Measurements from ENCODE around the gene TAF11.
"Not testable (repeated sequence)": the region's sequence is repeated elsewhere in the genome, so short reads cannot be mapped to it uniquely, and the experiment has no call there.

TAF11 gene, protein sequence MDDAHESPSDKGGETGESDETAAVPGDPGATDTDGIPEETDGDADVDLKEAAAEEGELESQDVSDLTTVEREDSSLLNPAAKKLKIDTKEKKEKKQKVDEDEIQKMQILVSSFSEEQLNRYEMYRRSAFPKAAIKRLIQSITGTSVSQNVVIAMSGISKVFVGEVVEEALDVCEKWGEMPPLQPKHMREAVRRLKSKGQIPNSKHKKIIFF

DNA sequence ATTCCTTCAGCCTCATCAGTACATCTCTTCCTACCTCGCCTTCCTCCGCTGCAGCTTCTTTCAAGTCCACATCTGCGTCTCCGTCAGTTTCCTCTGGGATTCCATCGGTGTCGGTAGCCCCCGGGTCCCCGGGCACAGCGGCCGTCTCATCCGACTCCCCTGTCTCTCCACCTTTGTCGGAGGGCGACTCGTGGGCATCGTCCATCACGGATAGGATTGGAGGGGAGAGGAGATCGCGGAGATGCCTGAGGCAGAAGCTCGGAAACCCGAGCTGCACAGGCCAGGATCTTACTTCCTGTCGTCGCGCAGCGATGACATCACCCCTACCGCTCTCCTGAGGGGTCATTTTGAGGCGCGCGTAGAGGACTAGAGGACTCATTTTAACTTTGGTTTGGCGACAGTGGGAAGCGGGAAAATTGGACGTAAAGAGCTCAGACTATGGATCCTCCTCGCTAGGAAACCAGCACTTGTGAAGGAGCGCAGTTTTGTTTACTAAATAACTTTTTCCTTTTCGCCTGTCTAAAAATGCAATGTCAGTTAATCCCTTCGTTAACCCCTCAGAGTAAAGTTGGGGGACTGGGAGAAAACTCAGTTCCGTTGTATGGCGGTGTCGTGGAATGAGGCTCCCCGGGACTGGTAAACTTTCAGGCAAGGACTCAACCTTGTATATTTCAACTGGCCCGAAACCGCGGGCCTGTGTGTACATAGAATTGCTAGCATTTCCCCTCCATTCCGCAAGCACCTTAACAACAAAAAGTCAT, at the start of gene TAF11:
Gene TAF11, minus strand, starts transcription at position 290 of the 761 bp plus-strand sequence. Its CDS starts 85 bp downstream, at position 205.
- peak; percentile 87 to 88 for DNase-seq

DNA sequence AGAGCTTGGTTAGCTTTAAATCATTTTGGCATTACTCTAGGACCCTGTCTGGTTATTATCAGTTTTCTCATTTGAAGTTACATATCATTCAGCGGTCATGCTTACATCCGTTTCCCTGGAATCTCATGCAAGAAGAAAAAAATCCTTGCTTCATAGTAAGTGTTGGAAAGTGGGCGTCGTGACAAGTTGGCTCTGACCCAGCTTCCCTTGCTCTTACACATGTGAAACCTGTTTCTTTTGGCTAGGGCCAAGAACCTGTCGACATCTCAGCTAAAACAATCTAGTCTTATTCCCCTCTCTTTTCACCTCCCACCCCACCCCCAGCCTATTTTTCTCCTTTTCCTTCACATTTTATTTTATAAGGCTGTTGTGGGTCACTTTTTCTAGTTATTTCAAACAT, 46.7 kb upstream of the TAF11 start:
- DNase-seq: no peak

DNA sequence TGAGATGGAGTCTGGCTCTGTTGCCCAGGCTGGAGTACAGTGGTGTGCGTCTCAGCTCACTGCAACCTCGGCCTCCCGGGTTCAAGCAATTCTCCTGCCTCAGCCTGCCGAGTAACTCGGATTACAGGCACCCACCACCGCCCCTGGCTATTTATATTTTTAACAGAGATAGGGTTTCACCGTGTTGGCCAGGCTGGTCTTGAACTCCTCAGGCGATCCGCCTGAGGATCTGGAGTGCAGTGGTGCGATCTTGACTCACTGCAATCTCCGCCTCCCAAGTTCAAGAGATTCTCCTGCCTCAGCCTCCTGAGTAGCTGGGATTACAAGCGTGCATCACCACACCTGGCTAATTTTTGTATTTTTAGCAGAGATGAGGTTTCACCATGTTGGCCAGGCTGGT, 44.4 kb upstream of the TAF11 start:
- not testable (repeated sequence) for DNase-seq

DNA sequence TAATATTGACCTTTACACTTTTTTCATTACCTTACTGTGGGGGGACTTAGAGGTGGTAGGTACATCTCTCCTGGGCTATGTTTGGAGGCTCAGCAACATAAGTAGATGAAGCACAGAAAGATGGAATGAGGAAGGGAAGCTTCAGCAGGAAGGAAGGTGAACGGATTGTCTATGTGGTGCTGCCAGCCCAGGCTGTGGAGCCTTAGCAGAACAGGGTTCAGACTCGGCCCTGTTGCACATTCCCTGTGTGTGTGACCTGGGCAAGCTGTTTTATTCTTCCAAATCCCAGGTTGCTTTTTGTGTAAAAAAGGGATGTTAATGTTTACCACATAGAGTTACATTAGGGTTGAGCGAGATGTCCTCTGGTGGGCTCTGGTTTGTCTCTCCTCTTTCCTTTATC, 42.4 kb upstream of the TAF11 start:
- DNase-seq: no peak

DNA sequence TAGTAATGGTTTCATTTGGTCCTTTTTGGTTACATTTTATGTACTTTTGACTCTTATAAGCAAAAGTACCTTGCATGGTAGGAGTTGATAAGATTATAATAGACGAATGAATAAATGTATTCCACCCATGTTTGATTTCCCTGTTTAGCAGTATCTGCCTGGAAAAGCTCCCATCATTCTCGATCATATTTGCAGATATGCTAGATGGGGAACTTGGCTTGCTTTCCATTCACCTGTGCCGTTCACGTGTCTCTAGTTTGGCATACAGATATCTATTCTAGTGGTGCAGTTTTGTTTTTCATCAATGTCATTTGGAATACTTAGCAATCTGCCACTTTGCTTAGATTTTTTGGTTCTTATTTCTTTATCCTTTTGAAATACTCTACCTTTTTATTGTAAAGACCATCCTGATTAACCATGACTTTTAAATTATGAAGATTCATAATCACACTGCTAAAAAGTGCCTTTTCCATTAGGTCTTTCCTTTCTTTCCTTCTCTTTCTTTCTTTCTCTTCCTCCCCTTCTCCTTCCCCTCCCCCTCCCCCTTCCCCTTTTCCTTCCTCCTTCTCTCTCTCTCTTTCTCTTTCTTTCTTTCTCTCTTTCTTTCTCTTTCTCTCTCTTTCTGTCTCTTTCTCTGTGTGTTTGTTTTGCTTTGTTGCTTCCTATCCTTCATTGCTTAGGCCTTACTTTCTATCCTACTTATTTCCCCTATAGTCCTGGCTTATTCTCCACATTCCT, 41.6 kb upstream of the TAF11 start:
- no peak for DNase-seq

DNA sequence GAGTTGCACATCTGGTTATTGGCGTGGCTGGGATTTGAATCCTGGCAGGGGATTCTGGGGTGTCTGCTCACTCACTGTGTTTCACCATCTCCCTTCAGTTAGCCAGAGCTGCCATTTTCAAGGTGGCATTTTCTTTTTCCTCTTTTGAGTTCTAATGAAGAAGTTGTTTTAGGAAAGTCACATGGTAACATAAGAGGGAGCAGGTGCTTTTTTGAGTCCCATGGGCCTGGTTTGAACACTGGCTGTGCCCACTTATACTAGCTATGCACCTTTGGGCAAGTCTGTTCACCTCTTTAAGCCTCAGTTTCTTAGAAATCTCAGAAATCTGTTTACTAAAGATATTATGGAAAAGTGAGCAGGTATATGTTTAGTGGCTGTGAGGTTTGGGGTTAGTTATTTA, 40.9 kb upstream of the TAF11 start:
- no peak for DNase-seq

DNA sequence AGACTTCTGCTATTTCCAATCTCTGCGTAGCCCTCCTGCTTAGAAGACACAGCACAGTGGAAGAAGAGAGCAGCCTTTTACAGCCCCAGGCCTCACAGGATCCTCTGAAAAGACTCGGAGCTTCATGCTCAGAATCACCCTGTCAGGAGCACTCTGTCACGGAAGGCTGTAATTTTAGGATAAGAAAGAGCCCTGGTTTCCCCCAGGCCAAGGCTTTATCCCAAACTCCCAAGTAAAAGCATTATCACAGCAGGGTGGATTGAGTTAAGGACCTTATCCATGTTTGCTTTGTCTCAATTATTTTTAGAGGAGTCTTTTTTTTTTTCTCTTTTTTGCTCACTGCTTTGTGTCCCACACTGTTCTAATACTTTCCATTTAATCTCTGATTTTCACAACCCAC, 40.4 kb upstream of the TAF11 start:
- DNase-seq: no peak

DNA sequence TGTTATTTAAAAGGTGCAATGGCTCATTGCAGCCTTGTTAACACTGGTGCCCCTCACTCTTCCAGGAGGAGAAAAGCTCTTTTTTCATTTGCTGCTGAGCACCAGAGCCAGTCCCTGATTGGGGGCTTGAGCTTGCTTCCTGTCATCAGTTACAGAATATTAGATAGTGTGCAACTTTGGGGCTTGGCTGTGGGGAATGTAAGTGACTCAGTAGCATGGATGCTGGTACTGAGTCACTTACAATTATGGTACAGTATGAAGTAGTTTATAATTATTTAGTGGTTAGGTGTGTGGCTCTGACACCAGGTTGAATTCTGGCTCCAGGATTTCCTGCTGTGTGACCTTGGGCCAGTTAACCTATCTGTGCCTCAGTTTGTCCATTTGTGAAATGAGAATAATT, 38.8 kb upstream of the TAF11 start:
- no peak for DNase-seq

DNA sequence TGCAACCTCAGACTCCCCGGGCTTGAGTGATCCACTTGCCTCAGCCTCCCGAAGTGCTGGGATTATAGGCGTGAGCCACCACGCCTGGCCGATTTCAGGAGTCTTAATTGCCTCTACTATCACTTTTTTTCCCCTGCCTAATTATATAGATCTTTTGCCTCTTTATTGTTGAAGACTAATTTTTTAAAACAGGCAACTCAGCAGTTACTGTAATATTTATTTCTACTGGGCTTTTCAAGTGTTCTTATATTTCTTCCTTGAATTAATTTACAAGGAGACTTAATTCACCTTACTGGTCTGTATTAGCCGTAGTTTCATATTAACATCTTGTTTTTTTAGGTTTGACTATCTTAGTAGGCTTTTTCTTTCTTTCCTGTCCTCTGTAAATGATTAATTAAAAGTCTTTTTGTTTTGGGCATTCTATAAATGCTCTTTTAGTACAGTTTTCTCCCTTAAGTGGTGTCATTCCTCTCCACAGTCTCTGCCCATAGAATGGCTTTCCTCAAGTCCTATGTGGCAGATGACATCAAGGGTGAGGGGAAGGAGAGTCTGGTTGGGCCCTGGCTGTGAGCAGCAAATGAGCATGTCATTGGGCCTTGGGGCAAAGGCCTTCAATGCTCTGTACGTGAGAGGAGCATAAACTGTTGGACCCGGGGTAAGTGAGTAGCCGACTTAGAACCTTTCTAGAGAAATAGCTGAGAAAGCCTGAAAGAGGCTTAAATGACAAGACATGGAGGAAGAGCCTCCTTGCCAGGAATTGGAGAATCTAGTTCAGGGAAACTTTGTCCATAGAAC, 37.2 kb upstream of the TAF11 start:
- DNase-seq: no peak

DNA sequence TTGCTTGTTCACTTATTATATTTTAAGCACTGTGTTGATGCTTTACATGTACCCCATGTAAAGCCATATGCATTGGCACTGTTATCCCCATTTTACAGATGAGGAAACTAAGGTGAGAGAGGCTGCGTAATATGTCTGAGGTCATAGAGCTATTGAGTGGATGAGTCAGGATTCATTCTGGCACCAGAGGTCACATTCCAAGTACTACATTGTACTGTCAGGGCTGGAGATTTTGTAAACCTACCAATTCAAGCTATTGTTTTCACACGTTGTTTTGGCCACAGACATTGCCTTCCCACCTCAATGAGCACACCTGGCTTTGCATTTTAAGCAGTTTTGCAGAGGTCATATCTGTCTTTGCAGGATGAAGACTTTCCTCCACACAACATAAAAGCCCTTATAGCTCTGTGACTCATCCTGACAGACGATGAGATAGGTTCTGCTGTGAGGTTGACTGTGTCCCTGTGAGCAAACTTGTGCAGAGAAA, 34.4 kb upstream of the TAF11 start:
- DNase-seq: no peak

DNA sequence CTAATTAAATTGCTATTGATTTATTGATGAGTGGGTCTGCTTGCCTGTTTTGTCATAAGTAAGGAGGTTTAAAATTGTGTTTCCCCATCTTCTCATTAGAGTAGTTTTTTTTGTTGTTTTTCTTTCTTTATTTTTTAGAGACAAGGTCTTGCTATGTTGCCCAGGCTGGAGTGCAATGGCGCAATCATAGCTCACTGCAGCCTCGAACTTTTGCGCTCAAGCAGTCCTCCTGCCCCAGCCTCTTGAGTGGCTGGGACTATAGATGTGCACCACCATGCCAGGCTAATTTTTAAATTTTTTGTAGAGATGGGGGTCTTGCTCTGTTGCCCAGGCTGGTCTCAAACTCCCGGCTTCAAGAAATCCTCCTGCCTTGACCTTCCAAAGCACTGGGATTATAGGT, 32.3 kb upstream of the TAF11 start:
- DNase-seq: no peak

DNA sequence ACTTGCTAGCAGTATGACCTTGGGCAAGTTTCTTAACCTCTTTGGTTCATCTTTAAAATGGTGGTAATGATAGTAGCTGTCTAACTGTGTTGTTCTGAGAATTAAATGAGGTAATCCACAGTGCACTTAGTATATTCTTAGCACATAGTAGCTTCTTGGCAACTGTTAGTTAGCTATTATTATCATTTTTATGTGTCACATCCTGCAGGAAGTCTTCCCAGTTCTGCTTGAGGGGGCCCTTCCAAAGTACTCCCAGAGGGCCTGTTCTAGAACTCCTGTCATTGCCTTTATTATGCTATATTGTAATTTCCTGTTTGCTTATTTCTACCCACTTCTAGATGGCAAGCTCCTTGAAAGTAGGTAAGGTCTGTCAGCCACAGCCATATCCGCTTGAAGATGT, 31.8 kb upstream of the TAF11 start:
- DNase-seq: no peak

DNA sequence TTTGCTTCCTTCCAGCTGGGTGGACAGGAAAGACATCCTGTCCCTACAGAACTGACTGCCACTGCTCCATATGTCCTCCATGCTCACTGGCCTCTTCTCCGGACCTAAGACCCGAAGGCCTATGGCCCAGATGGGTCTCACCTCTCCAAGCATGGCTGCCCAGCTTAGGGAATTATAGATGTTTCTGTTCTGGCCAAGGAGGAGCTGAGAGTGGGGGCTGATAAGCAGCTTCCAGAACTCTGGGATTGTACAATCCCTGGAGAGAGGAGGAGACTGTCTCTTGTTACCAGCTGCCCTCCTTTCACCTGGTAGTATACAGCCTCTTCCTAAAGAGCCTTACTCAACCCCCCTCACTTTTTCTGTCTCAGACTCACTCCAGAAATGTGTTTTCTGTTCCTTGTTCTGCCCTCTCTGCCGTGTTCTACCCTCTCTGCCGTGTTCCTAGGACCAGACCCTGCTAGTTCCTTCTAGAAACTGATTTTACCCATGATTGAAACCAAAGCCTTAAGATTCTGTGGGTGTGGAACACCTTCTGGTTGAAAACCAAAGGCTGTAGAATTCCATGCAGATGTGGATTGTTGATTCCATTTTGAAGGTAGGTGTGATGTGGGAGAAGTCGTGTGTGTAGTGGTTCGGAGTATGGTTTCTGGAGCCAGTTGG, 29.9 kb upstream of the TAF11 start:
- DNase-seq: peak in 1 of 2 donors; percentile 2

DNA sequence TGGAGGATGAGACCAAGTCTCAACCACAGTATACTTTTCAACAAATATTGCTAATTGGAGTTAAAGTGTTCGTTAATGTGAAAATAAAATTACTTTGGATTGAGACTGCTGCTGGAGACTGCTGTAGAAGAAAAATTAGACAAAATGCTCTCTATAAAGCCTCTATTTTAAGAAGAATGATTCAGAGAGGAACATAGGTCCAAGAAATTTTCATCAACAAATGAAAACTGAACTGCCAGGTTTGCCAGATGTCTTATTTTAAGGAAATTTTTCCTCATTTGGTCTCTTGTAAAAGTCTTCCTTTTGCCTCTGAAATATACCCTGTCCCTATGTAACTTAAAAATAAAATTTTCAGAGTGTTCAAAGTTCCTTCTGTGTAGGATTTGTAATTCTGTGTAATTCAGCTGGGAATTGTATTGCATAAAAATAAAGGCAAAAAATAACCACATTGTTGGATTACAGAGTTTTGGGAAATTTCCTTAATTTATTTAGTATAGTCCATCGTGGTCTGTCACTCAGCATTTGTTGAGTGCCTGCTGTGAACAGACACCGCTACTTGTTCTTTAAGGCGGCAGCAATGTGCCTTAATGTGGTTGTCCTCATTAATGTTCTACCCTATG, 28.6 kb upstream of the TAF11 start:
- peak in 1 of 2 donors; percentile 17 for DNase-seq

DNA sequence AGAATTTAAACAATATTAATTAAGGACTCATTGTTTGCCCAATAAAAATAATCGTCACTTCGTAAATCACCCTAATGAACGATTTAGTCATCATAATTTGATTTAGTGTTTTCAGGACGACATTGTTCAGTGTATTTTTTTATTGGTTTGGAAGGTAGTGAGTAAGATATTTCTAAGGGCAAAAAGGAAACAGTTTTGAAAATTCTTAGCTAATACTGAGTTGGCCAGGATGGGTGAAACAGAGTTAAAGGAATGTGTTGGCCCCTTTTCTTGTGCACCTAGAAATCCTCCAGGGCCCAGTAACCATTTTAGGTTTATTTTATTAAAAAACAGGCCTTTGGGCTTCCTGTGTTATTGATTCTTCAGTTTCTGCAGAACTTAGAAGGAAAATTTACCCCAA, 26.5 kb upstream of the TAF11 start:
- DNase-seq: no peak

DNA sequence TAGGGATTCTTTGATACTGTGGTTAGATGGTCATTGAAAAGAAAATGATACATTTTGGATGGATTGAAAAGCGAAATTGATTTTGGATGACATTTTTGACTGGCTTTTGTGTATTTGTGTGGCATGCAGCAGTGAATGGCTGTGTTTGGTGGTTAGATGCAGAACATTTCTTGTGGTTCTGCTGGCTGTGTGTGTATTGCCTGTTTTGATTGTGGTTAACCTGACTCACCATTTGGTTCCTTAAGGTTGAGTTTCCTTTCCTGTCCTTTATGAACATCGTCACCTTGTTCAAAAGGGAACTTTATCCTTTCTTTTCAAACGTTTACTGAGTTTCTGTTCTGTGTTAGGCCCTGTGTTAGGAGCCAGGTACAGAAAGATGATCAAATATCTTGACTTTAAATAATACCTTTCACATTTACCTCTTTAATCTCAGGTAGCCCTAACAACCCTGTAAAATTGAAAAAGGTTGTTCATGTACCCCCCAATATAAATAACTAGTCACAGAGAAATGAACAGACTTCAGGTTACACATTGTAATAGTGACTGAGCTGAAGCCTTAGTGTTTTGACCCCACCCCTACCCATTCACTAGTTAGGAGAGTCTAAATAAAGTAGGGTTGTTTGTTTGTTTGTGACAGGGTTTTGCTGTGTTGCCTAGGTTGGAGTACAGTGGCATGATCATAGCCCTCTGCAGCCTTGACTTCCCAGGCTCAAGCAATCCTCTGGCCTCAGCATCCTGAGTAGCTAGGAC, 25.0 kb upstream of the TAF11 start:
- no peak for DNase-seq

DNA sequence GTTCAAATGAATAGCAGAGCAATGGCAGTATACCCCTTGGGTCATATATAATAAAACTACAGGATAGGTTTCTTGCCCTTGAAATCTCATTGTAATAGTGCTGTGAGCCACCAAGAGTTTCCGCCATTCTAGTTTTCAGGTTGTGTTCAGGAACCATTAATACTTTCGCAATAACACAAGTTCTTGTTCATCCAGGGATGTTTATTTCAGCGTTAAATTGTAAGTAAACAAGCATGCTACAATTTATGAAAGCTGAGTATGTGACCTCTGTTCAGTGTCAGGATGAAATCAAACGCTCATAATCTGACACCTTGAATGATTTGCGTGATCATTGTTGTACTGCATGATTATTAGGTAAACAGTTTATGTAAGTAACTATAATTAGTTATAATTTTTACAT, 24.0 kb upstream of the TAF11 start:
- DNase-seq: no peak

DNA sequence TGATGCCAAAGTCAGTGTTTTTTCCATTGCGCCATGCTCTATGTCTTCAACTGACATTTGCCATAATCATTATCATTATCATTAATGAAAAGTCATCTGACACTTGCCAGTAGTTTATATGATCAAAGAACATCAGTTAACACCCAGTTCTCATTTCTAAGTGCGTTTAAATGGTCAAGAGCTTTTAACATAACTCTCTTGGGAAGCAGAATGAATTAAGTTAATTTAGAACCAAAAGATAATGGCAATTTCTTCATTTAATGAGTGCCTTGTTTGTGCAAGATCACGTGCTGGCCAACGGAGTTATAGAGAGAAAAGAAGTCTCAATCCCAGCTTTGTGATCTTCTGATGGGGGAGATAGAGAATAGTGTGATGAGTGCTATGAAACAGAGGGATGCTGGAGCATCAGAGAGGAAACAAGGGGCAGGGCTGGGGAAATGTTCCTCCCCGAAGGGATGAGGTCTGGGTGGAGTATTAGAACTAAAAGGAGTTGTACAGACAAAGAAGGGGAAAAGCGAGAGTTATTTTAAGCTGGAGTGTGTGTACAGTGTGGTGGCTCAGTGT, 21.6 kb upstream of the TAF11 start:
- no peak for DNase-seq

DNA sequence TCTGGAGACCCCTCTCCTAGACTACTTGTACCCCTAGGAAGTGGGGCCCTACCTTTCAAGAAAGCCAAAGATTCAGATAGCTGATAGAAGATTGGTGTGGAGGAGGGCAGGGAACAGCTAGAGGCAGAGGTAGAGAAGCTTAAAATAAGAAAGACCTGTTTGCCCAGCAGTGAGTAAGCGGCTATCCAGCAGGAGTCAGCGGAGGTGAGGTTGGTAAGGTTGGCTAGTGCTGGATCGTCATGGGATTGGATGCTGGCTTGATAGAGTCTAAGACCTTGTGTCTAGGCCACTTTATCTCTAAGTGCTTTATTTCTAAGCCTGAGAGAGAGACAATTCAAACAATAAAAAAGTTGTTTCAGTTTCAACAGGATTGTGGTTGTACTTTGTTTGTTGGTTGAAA, 20.4 kb upstream of the TAF11 start:
- DNase-seq: no peak

DNA sequence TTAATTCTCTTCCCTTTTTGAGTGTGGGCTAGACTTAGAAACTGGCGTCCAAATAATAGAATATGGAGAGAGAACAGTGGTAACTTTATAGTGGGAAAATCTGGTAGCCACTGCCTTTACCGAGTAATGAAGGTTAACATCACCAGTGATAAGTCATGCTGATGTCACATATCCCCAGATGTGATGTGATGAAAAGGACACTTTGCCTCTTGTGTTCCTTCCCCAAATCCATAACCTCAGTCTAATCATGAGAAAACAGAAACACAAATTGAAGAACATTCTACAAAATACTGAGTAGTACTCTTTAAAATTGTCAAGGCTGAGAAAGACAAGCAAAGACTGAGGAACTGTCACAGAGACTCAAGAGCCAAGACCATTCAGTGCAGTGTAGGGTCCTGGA, 19.0 kb upstream of the TAF11 start:
- DNase-seq: no peak

Data from hippocampal formation (tissue), 2 donors.